Keratinocyte (primary cell): ENCODE measurements around the gene MTUS2. TPM values are rescaled to one million over a fixed set of nuclear protein-coding genes. Genes with fewer than 3 reads are reported as not detected.

Experiments
- DNase-seq: peaks from one replicate; pipeline ENCODE4 v3.0.0-alpha.2; 2011; ENCODE audit warnings: low read depth, missing footprints, low spot score
- FAIRE-seq: peaks from 2 replicates; lab custom pipeline; 2011; peaks lifted over from hg19 to GRCh38; lab: Jason Lieb, UNC
- H2AFZ ChIP-seq: 2 replicates; pipeline ENCODE4 v1.6.0; 2012; ENCODE audit warnings: low read length, control low read depth, inconsistent platforms; ENCODE audit not compliant: control insufficient read depth
- H3K27ac ChIP-seq: 2 replicates; pipeline ENCODE4 v1.5.1; 2011; ENCODE audit warnings: low read length; ENCODE audit not compliant: control insufficient read depth, insufficient read depth
- H3K27me3 ChIP-seq: 3 replicates; pipeline ENCODE4 v1.6.0; 2011; ENCODE audit warnings: low read length; ENCODE audit not compliant: control insufficient read depth, insufficient read depth; ENCODE audit errors: extremely low read depth
- H3K36me3 ChIP-seq, 2 experiments: 2 replicates in 1 of 2; 3 replicates in 1 of 2; pipeline ENCODE4 v1.5.1; 2011; ENCODE audit warnings: low read length in 2 of 2, mild to moderate bottlenecking in 1 of 2; ENCODE audit not compliant: control insufficient read depth in 2 of 2, insufficient read depth in 2 of 2; ENCODE audit errors: extremely low read depth in 1 of 2
- H3K4me1 ChIP-seq: 3 replicates; pipeline ENCODE4 v1.5.1; 2011; ENCODE audit warnings: low read length; ENCODE audit not compliant: control insufficient read depth, insufficient read depth; ENCODE audit errors: extremely low read depth
- H3K4me2 ChIP-seq: 3 replicates; pipeline ENCODE4 v1.6.0; 2011; ENCODE audit warnings: low read depth, low read length; ENCODE audit not compliant: control insufficient read depth, insufficient read depth; ENCODE audit errors: extremely low read depth
- H3K4me3 ChIP-seq, 3 experiments: fragments of 200-600 bp in 1 of 3; sonication (generic) in 1 of 3; 2 replicates in 2 of 3; 3 replicates in 1 of 3; pipeline ENCODE4 v1.5.1; 2011 to 2016; ENCODE audit warnings: low read length in 3 of 3, mild to moderate bottlenecking in 3 of 3, control low read depth in 2 of 3, inconsistent platforms in 1 of 3, low read depth in 1 of 3, mixed read lengths in 1 of 3, mixed run types in 1 of 3, moderate library complexity in 1 of 3; ENCODE audit not compliant: control insufficient read depth in 2 of 3, insufficient read depth in 2 of 3; ENCODE audit errors: extremely low read depth in 1 of 3
- H3K79me2 ChIP-seq: 2 replicates; pipeline ENCODE4 v1.6.0; 2012; ENCODE audit warnings: low read length; ENCODE audit not compliant: control insufficient read depth, insufficient read depth
- H3K9ac ChIP-seq: 3 replicates; pipeline ENCODE4 v1.6.0; 2011; ENCODE audit warnings: low read length; ENCODE audit not compliant: control insufficient read depth, insufficient read depth; ENCODE audit errors: extremely low read depth
- H3K9me1 ChIP-seq: 3 replicates; pipeline ENCODE4 v1.6.0; 2011; ENCODE audit warnings: low read length; ENCODE audit not compliant: control insufficient read depth, insufficient read depth; ENCODE audit errors: extremely low read depth
- H3K9me3 ChIP-seq: 2 replicates; pipeline ENCODE4 v1.5.1; 2012; ENCODE audit warnings: low read depth, low read length; ENCODE audit not compliant: control insufficient read depth
- H4K20me1 ChIP-seq: 3 replicates; pipeline ENCODE4 v1.6.0; 2011; ENCODE audit warnings: low read length; ENCODE audit not compliant: control insufficient read depth, insufficient read depth; ENCODE audit errors: extremely low read depth
- EZH2 ChIP-seq: IDR thresholded peaks from one replicate; pipeline ENCODE4 v1.6.1; 2012; ENCODE audit warnings: inconsistent platforms, mild to moderate bottlenecking, low read length, moderate library complexity
- dilution Hi-C: fragments of 300-500 bp; cut with MboI; formaldehyde crosslinking; loops from one replicate; pipeline ENCODE4 v1.7.0; 2020; ENCODE audit warnings: low sequenced_read_pairs; ENCODE audit not compliant: extremely low pct_ligation_motif_present
- polyA plus RNA-seq, 5 experiments: library from polyadenylated mRNA; depleted of rRNA in 3 of 5; stranded (reverse) in 3 of 5; stranded (forward) in 1 of 5; unstranded in 1 of 5; fragments of >200 nt; gene quantifications; 1 replicate in 1 of 5; 2 replicates in 3 of 5; 3 replicates in 1 of 5; pipeline versions ENCODE4 v1.2.1 to v1.2.3, GENCODE V29; 2011 to 2012; ENCODE audit warnings: missing spikeins in 2 of 5, low read depth in 1 of 5, low replicate concordance in 1 of 5
- TF ChIP-seq, protein P1 (sequence below), 3 experiments: IDR thresholded peaks in 1 of 3; conservative IDR thresholded peaks in 1 of 3; optimal IDR thresholded peaks in 1 of 3; 2 replicates in 2 of 3; 3 replicates in 1 of 3; pipeline versions ENCODE3 to v1.5.1; 2011; ENCODE audit warnings: low read length in 3 of 3, mild to moderate bottlenecking in 3 of 3, moderate library complexity in 2 of 3, control low read depth in 1 of 3, inconsistent platforms in 1 of 3; ENCODE audit not compliant: insufficient read depth in 2 of 3; ENCODE audit errors: extremely low read depth in 1 of 3

MTUS2 gene
- polyA plus RNA-seq, 1 donor (not counting 4 experiments of a cell fraction or from before 2014, with no cell fraction given), result 0.17 TPM

DNA sequence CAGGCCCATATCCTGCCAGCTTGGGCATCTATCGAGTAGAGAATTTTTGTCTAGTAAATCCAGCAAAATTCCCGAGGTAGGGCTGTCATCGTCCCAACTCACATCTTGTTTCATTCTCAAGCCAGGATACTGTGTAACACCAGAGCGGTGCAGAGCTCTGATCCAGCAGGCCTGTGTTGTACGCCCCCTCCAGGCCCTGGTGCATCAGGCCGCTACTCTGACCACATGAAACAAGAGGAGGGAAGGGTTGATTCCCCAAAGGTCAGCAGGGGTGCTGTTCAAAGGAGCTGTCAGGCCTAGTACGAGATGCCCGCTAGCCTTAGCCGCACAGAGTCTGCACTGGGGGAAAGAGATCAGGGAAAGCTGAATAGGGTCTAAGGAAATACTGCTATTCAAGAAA is 499.3 kb downstream of the MTUS2 start:
- dilution Hi-C loops, result no loop called here
- H3K27ac ChIP-seq, result no peak overlapping the region
- TF ChIP-seq, protein P1, sequence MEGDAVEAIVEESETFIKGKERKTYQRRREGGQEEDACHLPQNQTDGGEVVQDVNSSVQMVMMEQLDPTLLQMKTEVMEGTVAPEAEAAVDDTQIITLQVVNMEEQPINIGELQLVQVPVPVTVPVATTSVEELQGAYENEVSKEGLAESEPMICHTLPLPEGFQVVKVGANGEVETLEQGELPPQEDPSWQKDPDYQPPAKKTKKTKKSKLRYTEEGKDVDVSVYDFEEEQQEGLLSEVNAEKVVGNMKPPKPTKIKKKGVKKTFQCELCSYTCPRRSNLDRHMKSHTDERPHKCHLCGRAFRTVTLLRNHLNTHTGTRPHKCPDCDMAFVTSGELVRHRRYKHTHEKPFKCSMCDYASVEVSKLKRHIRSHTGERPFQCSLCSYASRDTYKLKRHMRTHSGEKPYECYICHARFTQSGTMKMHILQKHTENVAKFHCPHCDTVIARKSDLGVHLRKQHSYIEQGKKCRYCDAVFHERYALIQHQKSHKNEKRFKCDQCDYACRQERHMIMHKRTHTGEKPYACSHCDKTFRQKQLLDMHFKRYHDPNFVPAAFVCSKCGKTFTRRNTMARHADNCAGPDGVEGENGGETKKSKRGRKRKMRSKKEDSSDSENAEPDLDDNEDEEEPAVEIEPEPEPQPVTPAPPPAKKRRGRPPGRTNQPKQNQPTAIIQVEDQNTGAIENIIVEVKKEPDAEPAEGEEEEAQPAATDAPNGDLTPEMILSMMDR (optimal IDR thresholded peaks at IDR 0.05 in 1 of 3, IDR thresholded peaks at IDR 0.05 in 1 of 3, conservative IDR thresholded peaks at IDR 0.05 in 1 of 3; ENCODE audit: extremely low read depth in 1 of 3, insufficient read depth in 2 of 3, low read length in 3 of 3), result no peak
- TF ChIP-seq EZH2, result no peak
- no peak overlapping the region for H3K4me2 ChIP-seq
- H3K9ac ChIP-seq, result no peak overlapping the region
- DNase-seq, result no peak
- H3K79me2 ChIP-seq, result no peaks in the 10 kb centered on the region
- no peaks in the 10 kb centered on the region for H3K9me1 ChIP-seq
- H3K27me3 ChIP-seq, result no peaks in the 10 kb centered on the region
- no peaks in the 10 kb centered on the region for H3K4me1 ChIP-seq
- no peak for FAIRE-seq
- no peaks in the 10 kb centered on the region for H3K36me3 ChIP-seq
- H3K4me3 ChIP-seq, result no peak overlapping the region
- no peaks in the 10 kb centered on the region for H4K20me1 ChIP-seq
- H2AFZ ChIP-seq, result no peak overlapping the region
- no peaks in the 10 kb centered on the region for H3K9me3 ChIP-seq

DNA sequence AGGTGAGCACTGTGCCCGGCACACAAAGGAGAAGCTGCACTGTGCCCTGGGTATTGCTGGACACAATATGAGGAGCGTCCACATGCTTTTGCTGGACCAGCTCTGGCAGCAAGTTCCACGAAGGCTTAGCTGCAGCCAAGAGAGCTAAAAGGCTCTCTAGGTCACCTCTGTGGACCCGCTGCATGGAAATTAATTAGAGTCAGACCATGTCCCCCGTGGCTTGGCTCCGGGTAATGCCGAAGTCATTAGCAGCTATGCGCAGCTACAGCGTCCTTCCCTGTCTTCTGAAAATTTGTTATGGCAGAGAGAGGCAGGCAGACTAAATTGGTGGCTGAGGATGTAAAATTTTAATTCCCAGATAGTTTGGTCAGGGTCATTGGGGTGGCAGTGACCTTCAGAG is 503.8 kb downstream of the MTUS2 start:
- no peak for FAIRE-seq
- Histone ChIP-seq H3K79me2 (no peaks in the 10 kb centered on the region), H2AFZ (no peak overlapping the region), H3K9me1 (no peaks in the 10 kb centered on the region), H3K27ac (no peak overlapping the region), H3K4me3 (no peak overlapping the region), H3K36me3 (no peaks in the 10 kb centered on the region), H3K9ac (no peak overlapping the region), H3K4me2 (no peak overlapping the region), H3K9me3 (no peaks in the 10 kb centered on the region), H3K27me3 (no peaks in the 10 kb centered on the region), H4K20me1 (no peaks in the 10 kb centered on the region), H3K4me1 (no peaks in the 10 kb centered on the region)
- dilution Hi-C loops, result no loop called here
- TF ChIP-seq, protein P1 (optimal IDR thresholded peaks at IDR 0.05 in 1 of 3, IDR thresholded peaks at IDR 0.05 in 1 of 3, conservative IDR thresholded peaks at IDR 0.05 in 1 of 3; ENCODE audit: extremely low read depth in 1 of 3, insufficient read depth in 2 of 3, low read length in 3 of 3), result no peak
- TF ChIP-seq EZH2, result no peak
- DNase-seq, result no peak
